Stimulated activated naive CD4-positive, alpha-beta T cell (primary cell): Measurements from ENCODE around the gene DPYD.
"Not testable (repeated sequence)": the region's sequence is repeated elsewhere in the genome, so short reads cannot be mapped to it uniquely, and the experiment has no call there.

Source experiments
- DNase-seq, 6 experiments: peaks; one replicate each; lab custom pipeline; 2025; lab: John Stamatoyannopoulos, UW

Gene DPYD

GRCh38 chr1:97364086-97364485 lies 556.7 kb downstream of the DPYD start:
- no peak for DNase-seq

GRCh38 chr1:97356309-97356708 lies 564.5 kb downstream of the DPYD start:
- DNase-seq, result no peak

GRCh38 chr1:97352936-97353382 lies 567.9 kb downstream of the DPYD start:
- no peak for DNase-seq

- no peak for DNase-seq
Measured at GRCh38 chr1:97351846-97352245, 569.0 kb downstream of the DPYD start.

- no peak for DNase-seq
Measured at GRCh38 chr1:97350662-97351061, 570.2 kb downstream of the DPYD start.

GRCh38 chr1:97350241-97350640 lies 570.6 kb downstream of the DPYD start:
- no peak for DNase-seq

- not testable (repeated sequence) for DNase-seq
Measured at GRCh38 chr1:97349794-97350193, 571.0 kb downstream of the DPYD start.

GRCh38 chr1:97348599-97349265 lies 572.1 kb downstream of the DPYD start:
- DNase-seq, result no peak

- no peak for DNase-seq
Measured at GRCh38 chr1:97340951-97341350, 579.9 kb downstream of the DPYD start.

GRCh38 chr1:97338347-97338746 lies 582.5 kb downstream of the DPYD start:
- DNase-seq, result no peak

- DNase-seq, result no peak
Measured at GRCh38 chr1:97337250-97338030, 583.4 kb downstream of the DPYD start.

GRCh38 chr1:97334454-97334853 lies 586.4 kb downstream of the DPYD start:
- no peak for DNase-seq

- DNase-seq, result no peak
Measured at GRCh38 chr1:97332716-97333115, 588.1 kb downstream of the DPYD start.

- DNase-seq, result no peak
Measured at GRCh38 chr1:97331165-97331564, 589.7 kb downstream of the DPYD start.

GRCh38 chr1:97314685-97315084 lies 606.1 kb downstream of the DPYD start:
- no peak for DNase-seq

- DNase-seq, result no peak
Measured at GRCh38 chr1:97308131-97308530, 612.7 kb downstream of the DPYD start.

GRCh38 chr1:97307568-97307967 lies 613.3 kb downstream of the DPYD start:
- DNase-seq, result no peak

GRCh38 chr1:97307151-97307550 lies 613.7 kb downstream of the DPYD start:
- no peak for DNase-seq

GRCh38 chr1:97306504-97306903 lies 614.3 kb downstream of the DPYD start:
- no peak for DNase-seq

- no peak for DNase-seq
Measured at GRCh38 chr1:97304366-97304765, 616.5 kb downstream of the DPYD start.

GRCh38 chr1:97298966-97299365 lies 621.9 kb downstream of the DPYD start:
- DNase-seq, result no peak

- DNase-seq, result no peak
Measured at GRCh38 chr1:97297611-97298010, 623.2 kb downstream of the DPYD start.

- no peak for DNase-seq
Measured at GRCh38 chr1:97281962-97282361, 638.9 kb downstream of the DPYD start.
